HUDEP-2 (cell line): ENCODE data around the gene IPPK.
"Not testable (repeated sequence)": the region's sequence is repeated elsewhere in the genome, so short reads cannot be mapped to it uniquely, and the experiment has no call there.

Experiments used
- DNase-seq, 76 experiments: peaks; one replicate each; lab custom pipeline; 2025; ENCODE audit not compliant: unreplicated experiment in 76 of 76; lab: John Stamatoyannopoulos, UW

IPPK gene

DNA sequence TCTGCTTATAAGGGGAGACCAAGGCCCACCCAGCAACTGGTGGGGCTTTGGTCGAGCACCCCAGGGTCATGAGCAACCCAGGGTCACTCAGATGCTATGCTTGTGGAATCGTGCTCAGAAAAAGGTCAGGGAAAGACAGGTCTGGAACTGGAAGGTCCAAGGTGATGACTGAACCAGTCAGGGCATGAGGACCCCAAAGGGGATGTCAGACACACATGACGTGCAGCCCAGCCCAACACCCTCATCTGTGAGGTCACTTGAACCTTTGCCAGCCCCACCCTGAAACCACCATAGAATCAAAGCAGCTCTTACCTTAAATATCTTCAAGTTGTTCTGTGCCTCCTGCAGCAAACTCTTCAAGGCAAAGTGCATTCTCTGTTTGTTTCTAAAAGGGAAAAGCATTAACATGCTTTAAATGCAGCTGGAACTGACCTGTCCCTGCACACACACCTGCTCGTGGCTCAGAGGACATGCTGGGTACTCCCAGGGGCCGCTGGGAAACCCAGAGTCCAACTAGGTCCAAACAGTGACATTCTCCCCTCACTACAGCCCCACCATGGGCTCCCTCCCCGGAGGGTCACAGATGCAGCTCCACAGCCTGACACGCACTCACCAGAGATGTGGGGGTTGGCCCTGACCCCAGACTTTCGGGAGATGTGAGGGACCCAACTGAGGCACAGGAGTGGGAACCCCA lies 29.4 kb downstream of the IPPK start:
- DNase-seq, result no peak

DNA sequence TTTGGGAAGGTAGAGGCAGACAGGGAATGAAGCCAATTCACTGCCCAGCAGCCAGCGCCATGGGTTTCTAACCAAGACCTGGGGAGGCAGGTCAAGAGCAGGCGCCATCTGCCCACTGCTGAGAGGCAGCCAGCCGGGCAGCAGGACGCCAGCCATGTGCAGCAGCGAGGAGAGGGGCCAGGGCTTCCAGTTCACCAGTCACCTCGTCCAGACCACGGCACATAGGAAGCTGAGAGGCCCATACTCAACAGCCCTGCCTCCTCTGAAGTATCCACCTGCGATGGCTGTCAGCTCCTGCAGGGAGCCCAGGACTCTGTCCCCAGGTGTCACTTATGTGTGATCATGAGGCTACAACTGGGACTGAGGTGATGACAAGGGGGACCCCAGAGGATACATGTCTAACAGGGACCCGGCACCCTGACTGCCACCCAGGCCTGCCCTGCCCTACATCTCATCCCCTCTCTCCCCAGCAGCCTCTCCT lies 30.1 kb downstream of the IPPK start:
- no peak for DNase-seq

DNA sequence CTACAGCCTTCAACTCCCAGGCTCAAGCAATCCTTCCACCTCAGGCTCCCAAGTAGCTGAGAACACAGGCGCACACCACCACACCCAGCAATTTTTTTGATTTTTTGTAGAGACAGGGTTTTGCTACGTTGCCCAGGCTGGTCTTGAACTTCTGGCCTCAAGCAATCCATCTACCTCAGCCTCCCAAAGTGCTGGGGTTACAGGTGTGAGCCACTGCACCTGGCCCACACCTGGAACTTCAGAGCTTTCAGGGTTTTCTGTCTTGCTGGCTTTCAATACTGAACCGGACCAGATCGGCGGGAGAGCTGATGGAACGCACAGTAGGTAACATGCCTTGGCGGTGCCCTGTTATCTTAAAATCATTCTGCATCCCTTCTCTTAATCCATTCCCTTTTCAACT lies 30.8 kb downstream of the IPPK start:
- DNase-seq, result no peak

- DNase-seq, result no peak
Measured at GRCh38 chr9:92638621-92639101, 31.3 kb downstream of the IPPK start.

GRCh38 chr9:92637886-92638620 lies 31.9 kb downstream of the IPPK start:
- no peak for DNase-seq

- DNase-seq, result no peak
Measured at GRCh38 chr9:92637326-92637725, 32.6 kb downstream of the IPPK start.

GRCh38 chr9:92636627-92637026 lies 33.3 kb downstream of the IPPK start:
- no peak for DNase-seq

GRCh38 chr9:92635760-92636159 lies 34.2 kb downstream of the IPPK start:
- no peak for DNase-seq

GRCh38 chr9:92634712-92635605 lies 35.0 kb downstream of the IPPK start:
- peak in 68 of 76 experiments; percentile 4 to 77 (median 50) for DNase-seq

- no peak for DNase-seq
Measured at GRCh38 chr9:92633614-92634278, 36.2 kb downstream of the IPPK start.

DNA sequence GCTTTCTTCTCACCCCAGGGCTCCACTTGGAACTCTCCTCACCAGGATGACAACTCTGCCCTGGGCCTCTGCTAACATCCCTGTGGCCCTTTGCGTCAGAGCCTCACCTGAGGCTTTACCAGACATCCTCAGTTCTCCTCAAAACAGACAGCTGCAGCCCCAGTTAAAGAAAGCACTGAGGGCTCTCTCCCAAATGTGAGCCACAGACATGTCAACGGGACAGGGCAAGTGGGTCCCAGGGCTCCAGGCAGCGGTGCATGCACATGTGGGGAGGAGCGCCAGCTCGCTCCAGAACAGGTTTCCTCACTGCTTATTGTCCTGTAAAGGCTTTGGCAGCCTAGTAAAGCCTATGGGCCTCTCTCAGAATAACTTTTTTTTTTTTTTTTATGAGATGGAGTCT lies 37.3 kb downstream of the IPPK start:
- no peak for DNase-seq

- DNase-seq, result no peak
Measured at GRCh38 chr9:92631452-92632343, 38.2 kb downstream of the IPPK start.

GRCh38 chr9:92627651-92628050 lies 42.3 kb downstream of the IPPK start:
- DNase-seq, result no peak

DNA sequence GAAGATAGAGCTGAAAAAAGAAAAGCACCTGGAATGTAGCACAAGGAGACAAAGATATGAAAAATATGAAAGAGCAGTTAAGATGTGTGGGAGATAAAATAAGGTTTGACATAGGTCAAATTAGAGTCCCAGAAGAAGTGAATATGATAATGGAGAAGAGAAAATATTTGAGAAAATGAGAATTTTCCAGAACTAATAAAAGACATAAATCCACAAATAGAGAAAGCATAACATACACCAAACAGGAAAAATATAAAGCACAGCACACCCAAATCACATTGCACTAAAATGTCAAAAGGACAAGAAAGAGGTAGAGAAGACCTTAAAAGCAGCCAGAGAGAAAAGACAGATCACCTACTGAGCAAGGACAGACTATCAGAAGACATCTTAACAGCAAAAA lies 43.4 kb downstream of the IPPK start:
- DNase-seq, result no peak

- not testable (repeated sequence) for DNase-seq
Measured at GRCh38 chr9:92623936-92624335, 46.0 kb downstream of the IPPK start.

DNA sequence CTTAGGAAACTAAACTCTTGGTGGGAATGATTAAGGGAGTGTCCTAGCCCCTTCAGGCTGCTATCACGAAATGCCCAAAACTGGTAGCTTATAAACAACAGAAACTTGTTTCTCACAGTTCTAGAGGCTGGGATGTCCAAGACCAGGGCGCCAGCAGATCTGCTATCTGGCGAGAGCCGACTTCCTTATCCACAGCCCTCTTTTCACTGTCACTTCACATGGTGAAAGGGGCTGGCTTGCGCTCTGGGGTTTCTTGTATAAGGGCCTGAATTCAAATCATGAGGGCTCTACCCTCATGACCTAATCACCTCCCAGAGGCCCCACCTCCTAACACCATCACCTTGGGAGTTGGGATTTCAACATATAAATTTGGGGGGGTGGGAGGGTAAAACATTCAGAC lies 49.1 kb downstream of the IPPK start:
- DNase-seq, result no peak

GRCh38 chr9:92619601-92620300 lies 50.2 kb downstream of the IPPK start:
- no peak for DNase-seq

DNA sequence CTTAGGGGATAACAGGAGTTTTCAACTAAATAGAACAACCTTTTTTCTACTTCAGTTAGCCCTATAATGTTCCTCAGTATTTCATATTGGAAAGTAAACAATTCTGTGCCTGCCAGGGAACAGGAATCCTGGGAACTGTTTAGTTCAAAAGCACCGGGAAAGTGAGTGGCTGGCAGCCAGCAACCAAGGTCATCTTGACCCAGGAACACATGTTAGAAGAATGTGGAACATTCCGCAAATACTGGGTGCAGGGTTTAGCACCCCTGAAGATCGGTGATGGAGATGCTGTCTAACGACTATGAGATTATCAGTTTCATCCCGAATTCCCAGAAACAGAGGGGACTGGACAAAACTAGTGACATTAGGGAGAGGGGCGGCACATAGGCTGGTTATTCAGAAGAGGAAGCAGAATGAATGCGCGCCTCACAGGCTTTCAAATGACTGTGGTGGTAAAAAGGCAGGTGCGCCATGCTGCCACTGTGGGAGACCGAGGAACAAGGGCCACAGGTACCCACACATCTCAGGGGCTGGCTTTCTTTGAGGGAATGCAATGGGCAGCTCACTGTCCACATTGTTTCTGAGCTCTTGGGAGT lies 51.2 kb downstream of the IPPK start:
- no peak for DNase-seq
